Measurements from ENCODE around the gene NDUFB10.
A peak's percentile ranks its signal among the peaks of the same experiment; 100 is the strongest.
"Not testable (repeated sequence)": the region's sequence is repeated elsewhere in the genome, so short reads cannot be mapped to it uniquely, and the experiment has no call there.

The NDUFB10 gene

GRCh38 chr16:1917665-1918350, 41.5 kb upstream of the NDUFB10 start:
- H3K27ac ChIP-seq = no peak overlapping the region
- H3K4me3 ChIP-seq (ENCODE audit: low read depth, low read length) = peak overlapping the region; percentile 19
- DNase-seq = no peak
- H3K36me3 ChIP-seq = no peaks in the 10 kb centered on the region
- peaks cover 40% of the 10 kb centered on the region for H3K27me3 ChIP-seq (ENCODE audit: insufficient read depth, low read depth, severe bottlenecking)
- no peaks in the 10 kb centered on the region for H3K9me3 ChIP-seq (ENCODE audit: severe bottlenecking)
- no peak for TF ChIP-seq CTCF (IDR thresholded peaks at IDR 0.05; ENCODE audit: low read depth, low read length)

- DNase-seq = no peak
- H3K27ac ChIP-seq = no peak within 1 kb of the TSS
- H3K4me3 ChIP-seq (ENCODE audit: low read depth, low read length) = peak within 1 kb of the TSS; percentile 23
- H3K9me3 ChIP-seq (ENCODE audit: severe bottlenecking) = no peaks in the 10 kb centered on the region
- no peak for TF ChIP-seq CTCF (IDR thresholded peaks at IDR 0.05; ENCODE audit: low read depth, low read length)
- peaks cover 40% of the 10 kb centered on the region for H3K27me3 ChIP-seq (ENCODE audit: insufficient read depth, low read depth, severe bottlenecking)
- no peaks in the 10 kb centered on the region for H3K36me3 ChIP-seq
Measured at GRCh38 chr16:1918351-1919326, 40.7 kb upstream of the NDUFB10 start, which contains the start of gene HS3ST6. TSS of gene HS3ST6 (minus strand) at chr16:1918415. CDS start at chr16:1918323, 92 bp downstream.

- H3K27me3 ChIP-seq (ENCODE audit: insufficient read depth, low read depth, severe bottlenecking) = peaks cover 40% of the 10 kb centered on the region
- TF ChIP-seq CTCF (IDR thresholded peaks at IDR 0.05; ENCODE audit: low read depth, low read length) = no peak
Measured at GRCh38 chr16:1919327-1919998, 39.9 kb upstream of the NDUFB10 start.

GRCh38 chr16:1920122-1920521, 39.2 kb upstream of the NDUFB10 start:
- not testable (repeated sequence) for DNase-seq; H3K4me3 ChIP-seq (ENCODE audit: low read depth, low read length); H3K36me3 ChIP-seq; H3K27ac ChIP-seq; H3K9me3 ChIP-seq (ENCODE audit: severe bottlenecking)
- peaks cover 40% of the 10 kb centered on the region for H3K27me3 ChIP-seq (ENCODE audit: insufficient read depth, low read depth, severe bottlenecking)

More at GRCh38 chr16:1919327-1919998, 39.9 kb upstream of the NDUFB10 start:
- no peak overlapping the region for H3K27ac ChIP-seq
- no peaks in the 10 kb centered on the region for H3K9me3 ChIP-seq (ENCODE audit: severe bottlenecking)
- no peak for DNase-seq
- no peaks in the 10 kb centered on the region for H3K36me3 ChIP-seq
- H3K4me3 ChIP-seq (ENCODE audit: low read depth, low read length) = no peak overlapping the region

- H3K36me3 ChIP-seq = no peaks in the 10 kb centered on the region
- TF ChIP-seq CTCF (IDR thresholded peaks at IDR 0.05; ENCODE audit: low read depth, low read length) = no peak
- no peaks in the 10 kb centered on the region for H3K9me3 ChIP-seq (ENCODE audit: severe bottlenecking)
- H3K4me3 ChIP-seq (ENCODE audit: low read depth, low read length) = no peak overlapping the region
- no peak overlapping the region for H3K27ac ChIP-seq
- H3K27me3 ChIP-seq (ENCODE audit: insufficient read depth, low read depth, severe bottlenecking) = peaks cover 40% of the 10 kb centered on the region
- peak; percentile 67 for DNase-seq
Measured at GRCh38 chr16:1920727-1921171, 38.6 kb upstream of the NDUFB10 start.

Measured in WERI-Rb-1 (cell line).